ENCODE measurements around the gene NKAP.
"Not testable (repeated sequence)": the region's sequence is repeated elsewhere in the genome, so short reads cannot be mapped to it uniquely, and the experiment has no call there.

Gene NKAP

GRCh38 chrX:119942831-119943184 is 743 bp downstream of the NKAP start:
- FAIRE-seq, result no peak
- TF ChIP-seq PAX5 (IDR thresholded peaks at IDR 0.05; ENCODE audit: insufficient read depth, low read length, severe bottlenecking), result no peak
- no peak for TF ChIP-seq POU2F2 (IDR thresholded peaks at IDR 0.05; ENCODE audit: low read depth, low read length)
- TF ChIP-seq SPI1 (IDR thresholded peaks at IDR 0.05; ENCODE audit: low read depth, low read length), result no peak
- no peak for TF ChIP-seq POLR2A (IDR thresholded peaks at IDR 0.05; ENCODE audit: low read depth, low read length)
- no peak for TF ChIP-seq POLR2AphosphoS5 (IDR thresholded peaks at IDR 0.05; ENCODE audit: low read depth, low read length)
- no peak for TF ChIP-seq TAF1 (IDR thresholded peaks at IDR 0.05; ENCODE audit: low read depth, low read length)
- DNase-seq (ENCODE audit: insufficient read length, low spot score), result no peak

DNA sequence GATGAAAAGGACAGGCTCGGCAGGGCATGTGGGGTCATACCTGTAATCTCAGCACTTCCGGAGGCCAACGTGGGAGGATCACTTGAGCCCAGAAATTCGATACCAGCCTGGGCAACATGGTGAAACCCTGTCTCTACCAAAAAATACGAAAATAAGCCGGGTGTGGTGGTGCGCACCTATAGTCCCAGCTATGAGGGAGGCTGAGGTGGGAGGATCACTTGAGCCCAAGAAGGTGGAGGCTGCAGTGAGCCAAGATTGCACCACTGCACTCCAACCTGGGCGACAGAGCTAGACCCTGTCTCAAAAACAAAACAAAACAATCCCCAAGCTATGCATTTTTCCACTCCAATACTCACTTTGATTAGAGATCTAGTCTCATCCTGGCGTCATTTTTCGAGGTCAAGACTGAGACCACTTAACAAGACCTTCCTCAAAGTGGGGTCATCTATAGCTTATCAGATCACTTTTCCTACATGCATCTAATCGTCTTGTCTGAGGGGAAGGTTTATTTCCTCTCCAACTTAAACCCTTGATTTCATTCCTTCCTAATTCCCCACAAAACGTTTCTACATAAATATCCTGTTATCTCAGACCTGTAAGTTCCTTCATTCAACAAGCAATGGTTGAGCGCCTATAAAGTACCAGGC is 1.3 kb downstream of the NKAP start:
- DNase-seq (ENCODE audit: insufficient read length, low spot score), result no peak
- TF ChIP-seq POLR2A (IDR thresholded peaks at IDR 0.05; ENCODE audit: low read depth, low read length), result no peak
- no peak for TF ChIP-seq SPI1 (IDR thresholded peaks at IDR 0.05; ENCODE audit: low read depth, low read length)
- TF ChIP-seq TAF1 (IDR thresholded peaks at IDR 0.05; ENCODE audit: low read depth, low read length), result no peak
- no peak for TF ChIP-seq POLR2AphosphoS5 (IDR thresholded peaks at IDR 0.05; ENCODE audit: low read depth, low read length)
- no peak for TF ChIP-seq PAX5 (IDR thresholded peaks at IDR 0.05; ENCODE audit: insufficient read depth, low read length, severe bottlenecking)
- TF ChIP-seq POU2F2 (IDR thresholded peaks at IDR 0.05; ENCODE audit: low read depth, low read length), result no peak
- FAIRE-seq, result no peak

GRCh38 chrX:119941336-119941735 is 2.2 kb downstream of the NKAP start:
- DNase-seq (ENCODE audit: insufficient read length, low spot score) (no peak), FAIRE-seq (no peak)
- TF ChIP-seq POLR2AphosphoS5 (IDR thresholded peaks at IDR 0.05; ENCODE audit: low read depth, low read length) (no peak), PAX5 (IDR thresholded peaks at IDR 0.05; ENCODE audit: insufficient read depth, low read length, severe bottlenecking) (no peak)

GRCh38 chrX:119935215-119935874 is 8.2 kb downstream of the NKAP start:
- no peak for FAIRE-seq
- no peak for DNase-seq (ENCODE audit: insufficient read length, low spot score)
- TF ChIP-seq POLR2A (IDR thresholded peaks at IDR 0.05; ENCODE audit: low read depth, low read length), result no peak
- TF ChIP-seq SPI1 (IDR thresholded peaks at IDR 0.05; ENCODE audit: low read depth, low read length), result no peak
- TF ChIP-seq POLR2AphosphoS5 (IDR thresholded peaks at IDR 0.05; ENCODE audit: low read depth, low read length), result no peak

DNA sequence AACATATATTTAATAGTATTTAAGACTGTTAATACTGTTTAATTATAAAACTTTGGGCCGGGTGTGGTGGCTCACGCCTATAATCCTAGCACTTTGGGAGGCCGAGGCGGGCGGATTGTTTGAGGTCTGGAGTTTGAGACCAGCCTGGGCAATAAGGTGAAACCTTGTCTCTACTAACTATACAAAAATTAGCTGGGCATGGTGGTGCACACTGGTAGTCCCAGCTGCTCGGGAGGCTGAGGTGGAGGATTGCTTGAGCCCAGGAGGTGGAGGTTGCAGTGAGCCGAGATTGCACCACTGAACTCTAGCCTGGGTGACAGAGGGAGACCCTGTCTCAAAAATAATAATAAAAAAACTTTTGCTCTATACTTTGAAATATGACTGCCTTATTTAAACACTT is 21.2 kb downstream of the NKAP start:
- FAIRE-seq, result not testable (repeated sequence)

DNA sequence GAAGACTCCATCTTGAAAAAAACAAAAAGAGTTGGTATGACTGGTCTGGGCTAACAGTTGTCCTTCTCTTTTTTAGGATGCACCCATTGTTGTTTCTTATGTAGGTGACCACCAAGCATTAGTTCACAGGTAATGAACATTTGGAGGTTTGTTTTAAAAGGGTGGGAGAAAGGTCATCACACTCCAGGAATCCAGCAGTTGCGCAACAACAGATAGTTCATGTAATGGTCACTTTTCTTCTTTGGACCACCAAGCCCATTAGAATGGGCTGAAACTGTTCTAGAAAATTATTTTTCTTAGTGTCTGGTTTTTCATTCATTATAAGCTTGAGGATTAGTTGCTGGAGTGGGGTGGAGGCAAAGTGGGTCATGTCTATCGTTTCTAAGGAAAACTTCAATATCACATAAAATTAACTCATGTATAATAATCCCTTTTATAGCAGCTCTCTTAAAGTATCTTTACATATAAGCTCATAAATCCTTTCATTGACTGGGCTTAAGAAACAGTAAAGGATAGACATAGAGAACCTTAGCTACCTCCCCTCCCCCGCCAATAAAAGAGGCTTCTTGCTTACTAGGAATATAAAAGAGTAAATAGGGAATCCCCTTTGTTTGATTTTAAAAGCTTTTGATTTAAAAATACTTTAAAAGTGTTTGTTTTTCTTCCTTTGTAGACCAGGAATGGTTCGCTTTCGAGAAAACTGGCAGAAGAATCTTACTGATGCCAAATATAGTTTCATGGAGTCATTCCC is 23.5 kb downstream of the NKAP start:
- FAIRE-seq, result no peak
- TF ChIP-seq SPI1 (IDR thresholded peaks at IDR 0.05; ENCODE audit: low read depth, low read length) (no peak), PAX5 (IDR thresholded peaks at IDR 0.05; ENCODE audit: insufficient read depth, low read length, severe bottlenecking) (no peak), POU2F2 (IDR thresholded peaks at IDR 0.05; ENCODE audit: low read depth, low read length) (no peak), TAF1 (IDR thresholded peaks at IDR 0.05; ENCODE audit: low read depth, low read length) (no peak), POLR2A (IDR thresholded peaks at IDR 0.05; ENCODE audit: low read depth, low read length) (no peak), POLR2AphosphoS5 (IDR thresholded peaks at IDR 0.05; ENCODE audit: low read depth, low read length) (no peak)
- no peak for DNase-seq (ENCODE audit: insufficient read length, low spot score)

More for the DNA sequence above, 21.2 kb downstream of the NKAP start:
- DNase-seq (ENCODE audit: insufficient read length, low spot score), result not testable (repeated sequence)

DNA sequence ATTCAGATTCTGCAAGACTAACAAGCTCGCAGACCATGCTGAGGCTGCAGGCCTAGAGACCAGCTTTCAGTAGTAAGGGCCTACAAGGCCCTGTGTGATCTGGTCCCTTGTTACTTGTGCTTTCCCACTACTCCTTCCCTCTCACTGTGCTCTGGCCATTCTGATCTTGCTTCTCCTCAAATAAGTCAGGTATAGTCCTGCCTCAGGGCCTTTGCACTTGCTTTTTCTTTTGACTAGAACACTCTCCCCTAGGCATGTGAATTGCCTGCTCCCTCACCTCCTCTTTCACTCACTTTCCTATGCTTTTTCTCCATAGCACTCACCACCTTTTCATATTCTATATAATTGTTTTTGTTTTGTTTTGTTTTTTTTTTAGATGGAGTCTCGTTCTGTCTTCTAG is 25.7 kb downstream of the NKAP start:
- FAIRE-seq (no peak), DNase-seq (ENCODE audit: insufficient read length, low spot score) (no peak)
- TF ChIP-seq POLR2AphosphoS5 (IDR thresholded peaks at IDR 0.05; ENCODE audit: low read depth, low read length), result no peak
- no peak for TF ChIP-seq POU2F2 (IDR thresholded peaks at IDR 0.05; ENCODE audit: low read depth, low read length)
- no peak for TF ChIP-seq PAX5 (IDR thresholded peaks at IDR 0.05; ENCODE audit: insufficient read depth, low read length, severe bottlenecking)
- no peak for TF ChIP-seq SPI1 (IDR thresholded peaks at IDR 0.05; ENCODE audit: low read depth, low read length)
- TF ChIP-seq POLR2A (IDR thresholded peaks at IDR 0.05; ENCODE audit: low read depth, low read length), result no peak
- TF ChIP-seq TAF1 (IDR thresholded peaks at IDR 0.05; ENCODE audit: low read depth, low read length), result no peak

DNA sequence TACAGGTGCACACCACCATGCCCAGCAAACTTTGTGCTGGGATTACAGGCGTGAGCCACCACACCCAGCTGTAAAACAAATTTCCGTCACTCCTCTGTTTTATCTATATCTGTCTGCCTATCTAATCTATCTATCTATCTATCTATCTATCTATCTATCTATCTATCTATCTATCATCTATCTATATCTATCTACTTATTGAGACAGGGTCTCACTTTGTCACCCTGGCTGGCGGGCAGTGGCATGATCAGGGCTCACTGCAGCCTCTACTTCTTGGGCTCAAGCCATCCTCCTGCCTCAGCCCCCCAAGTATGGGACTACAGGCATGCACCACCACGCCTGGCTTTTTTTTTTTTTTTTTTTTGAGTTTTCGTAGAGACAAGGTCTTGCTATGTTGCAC is 27.2 kb downstream of the NKAP start:
- FAIRE-seq, result no peak
- TF ChIP-seq SPI1 (IDR thresholded peaks at IDR 0.05; ENCODE audit: low read depth, low read length), result no peak
- no peak for TF ChIP-seq PAX5 (IDR thresholded peaks at IDR 0.05; ENCODE audit: insufficient read depth, low read length, severe bottlenecking)
- TF ChIP-seq POLR2A (IDR thresholded peaks at IDR 0.05; ENCODE audit: low read depth, low read length), result no peak
- no peak for TF ChIP-seq POU2F2 (IDR thresholded peaks at IDR 0.05; ENCODE audit: low read depth, low read length)
- TF ChIP-seq TAF1 (IDR thresholded peaks at IDR 0.05; ENCODE audit: low read depth, low read length), result no peak
- TF ChIP-seq POLR2AphosphoS5 (IDR thresholded peaks at IDR 0.05; ENCODE audit: low read depth, low read length), result no peak

DNA sequence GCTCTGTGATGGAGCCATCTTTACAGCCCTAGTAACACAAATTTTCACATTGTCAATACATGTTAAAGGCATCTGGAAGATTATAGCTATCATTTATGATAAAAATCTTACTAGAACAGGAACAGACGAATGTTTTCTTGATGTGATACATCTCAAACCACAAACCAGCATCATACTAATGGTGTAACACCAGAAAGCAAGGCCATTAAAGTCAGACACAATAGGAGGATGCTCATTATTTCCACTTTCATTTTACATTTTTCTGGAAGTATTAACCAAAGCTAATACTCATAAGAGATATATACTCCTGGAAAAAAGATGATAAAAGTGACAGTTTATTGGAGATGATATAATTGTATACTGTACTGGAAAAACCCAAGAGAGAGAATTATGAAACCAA is 42.6 kb downstream of the NKAP start:
- DNase-seq (ENCODE audit: insufficient read length, low spot score), result no peak
- no peak for TF ChIP-seq TAF1 (IDR thresholded peaks at IDR 0.05; ENCODE audit: low read depth, low read length)
- no peak for TF ChIP-seq POU2F2 (IDR thresholded peaks at IDR 0.05; ENCODE audit: low read depth, low read length)
- no peak for TF ChIP-seq SPI1 (IDR thresholded peaks at IDR 0.05; ENCODE audit: low read depth, low read length)
- TF ChIP-seq PAX5 (IDR thresholded peaks at IDR 0.05; ENCODE audit: insufficient read depth, low read length, severe bottlenecking), result no peak
- TF ChIP-seq POLR2AphosphoS5 (IDR thresholded peaks at IDR 0.05; ENCODE audit: low read depth, low read length), result no peak
- no peak for TF ChIP-seq POLR2A (IDR thresholded peaks at IDR 0.05; ENCODE audit: low read depth, low read length)
- FAIRE-seq, result no peak

More for the DNA sequence above, 27.2 kb downstream of the NKAP start:
- DNase-seq (ENCODE audit: insufficient read length, low spot score), result no peak

- TF ChIP-seq POU2F2 (IDR thresholded peaks at IDR 0.05; ENCODE audit: low read depth, low read length) (no peak), POLR2AphosphoS5 (IDR thresholded peaks at IDR 0.05; ENCODE audit: low read depth, low read length) (no peak), POLR2A (IDR thresholded peaks at IDR 0.05; ENCODE audit: low read depth, low read length) (no peak), PAX5 (IDR thresholded peaks at IDR 0.05; ENCODE audit: insufficient read depth, low read length, severe bottlenecking) (no peak)
- FAIRE-seq (no peak), DNase-seq (ENCODE audit: insufficient read length, low spot score) (no peak)
Measured at GRCh38 chrX:119899125-119899524, 44.4 kb downstream of the NKAP start.

Measured in GM12891 (cell line).